HG03432 (cell line): ENCODE data around the gene STPG4.

Experiments
- ATAC-seq: cut with Tn5 transposase; IDR thresholded peaks from one replicate; pipeline ENCODE4 v1.9.1; 2021; ENCODE audit warnings: mild to moderate bottlenecking, moderate library complexity; ENCODE audit not compliant: unreplicated experiment

STPG4 gene

GRCh38 chr2:47056868-47057686 lies 98.0 kb downstream of the STPG4 start:
- peak; percentile 70 for ATAC-seq

GRCh38 chr2:47056374-47056773 lies 98.7 kb downstream of the STPG4 start:
- ATAC-seq: no peak

GRCh38 chr2:47054868-47055267 lies 100.2 kb downstream of the STPG4 start:
- no peak for ATAC-seq

GRCh38 chr2:47054036-47054555 lies 101.0 kb downstream of the STPG4 start:
- no peak for ATAC-seq

- ATAC-seq: no peak
These were observed 102.3 kb downstream of the STPG4 start for GRCh38 chr2:47052847-47053246.

- ATAC-seq: no peak
These were observed 103.5 kb downstream of the STPG4 start for GRCh38 chr2:47051562-47051961.

GRCh38 chr2:47050762-47051161 lies 104.3 kb downstream of the STPG4 start:
- no peak for ATAC-seq

- no peak for ATAC-seq
These were observed 104.9 kb downstream of the STPG4 start for GRCh38 chr2:47050021-47050760.

- ATAC-seq: no peak
These were observed 105.6 kb downstream of the STPG4 start for GRCh38 chr2:47049502-47049901.

GRCh38 chr2:47048801-47049480 lies 106.2 kb downstream of the STPG4 start:
- ATAC-seq: no peak

- no peak for ATAC-seq
These were observed 108.8 kb downstream of the STPG4 start for GRCh38 chr2:47046271-47046670.

- no peak for ATAC-seq
These were observed 111.2 kb downstream of the STPG4 start for GRCh38 chr2:47043891-47044239.

- ATAC-seq: no peak
These were observed 111.8 kb downstream of the STPG4 start for GRCh38 chr2:47043142-47043890.

- ATAC-seq: no peak
These were observed 113.0 kb downstream of the STPG4 start for GRCh38 chr2:47041891-47042684.

GRCh38 chr2:47041063-47041462 lies 114.0 kb downstream of the STPG4 start:
- no peak for ATAC-seq

- no peak for ATAC-seq
These were observed 114.5 kb downstream of the STPG4 start for GRCh38 chr2:47040651-47041050.

- ATAC-seq: no peak
These were observed 115.1 kb downstream of the STPG4 start for GRCh38 chr2:47039913-47040562.

GRCh38 chr2:47039489-47039870 lies 115.6 kb downstream of the STPG4 start:
- ATAC-seq: no peak

GRCh38 chr2:47038656-47039488 lies 116.2 kb downstream of the STPG4 start:
- ATAC-seq: peak; percentile 54
